Stimulated activated effector memory CD8-positive, alpha-beta T cell treated with anti-CD3 and anti-CD28 coated beads, Interleukin-12 subunit alpha, Interleukin-12 subunit beta, amount 100 ng/mL, for 72 hours (primary cell): ENCODE data around the gene UTS2R.
A peak's percentile ranks its signal among the peaks of the same experiment; 100 is the strongest.

Source experiments
- ATAC-seq: fragments of 150-1000 bp; cut with Tn5 transposase; 2 replicates; pipeline ENCODE4 v1.10.0; 2021
- DNase-seq, 2 donors: peaks; one replicate each; pipeline ENCODE4 v3.0.0; 2021 to 2022; ENCODE audit warnings: low spot score in 2 of 2
- H3K27ac Mint-ChIP-seq: one replicate; pipeline ENCODE4 v1.8.0; 2022; ENCODE audit warnings: mild to moderate bottlenecking, mixed read lengths
- H3K36me3 Mint-ChIP-seq: one replicate; pipeline ENCODE4 v1.8.0; 2022; ENCODE audit warnings: mild to moderate bottlenecking, mixed read lengths
- H3K4me1 Mint-ChIP-seq: one replicate; pipeline ENCODE4 v1.8.0; 2022; ENCODE audit warnings: mixed read lengths
- H3K4me3 Mint-ChIP-seq: one replicate; pipeline ENCODE4 v1.8.0; 2022; ENCODE audit warnings: mild to moderate bottlenecking, mixed read lengths
- H3K9me3 Mint-ChIP-seq: one replicate; pipeline ENCODE4 v1.8.0; 2022; ENCODE audit warnings: mixed read lengths

UTS2R gene

GRCh38 chr17:82371333-82372248 lies at the start of gene UTS2R:
UTS2R (plus strand) TSS chr17:82371765; CDS start chr17:82374325, 2,560 bp downstream.
- Mint-ChIP-seq H3K36me3 (no peaks in the 10 kb centered on the region), H3K27ac (no peak within 1 kb of the TSS), H3K9me3 (no peaks in the 10 kb centered on the region), H3K4me1 (peaks cover 17% of the 10 kb centered on the region), H3K4me3 (peak within 1 kb of the TSS; percentile 68)
- DNase-seq = no peak
- no peak for ATAC-seq

DNA sequence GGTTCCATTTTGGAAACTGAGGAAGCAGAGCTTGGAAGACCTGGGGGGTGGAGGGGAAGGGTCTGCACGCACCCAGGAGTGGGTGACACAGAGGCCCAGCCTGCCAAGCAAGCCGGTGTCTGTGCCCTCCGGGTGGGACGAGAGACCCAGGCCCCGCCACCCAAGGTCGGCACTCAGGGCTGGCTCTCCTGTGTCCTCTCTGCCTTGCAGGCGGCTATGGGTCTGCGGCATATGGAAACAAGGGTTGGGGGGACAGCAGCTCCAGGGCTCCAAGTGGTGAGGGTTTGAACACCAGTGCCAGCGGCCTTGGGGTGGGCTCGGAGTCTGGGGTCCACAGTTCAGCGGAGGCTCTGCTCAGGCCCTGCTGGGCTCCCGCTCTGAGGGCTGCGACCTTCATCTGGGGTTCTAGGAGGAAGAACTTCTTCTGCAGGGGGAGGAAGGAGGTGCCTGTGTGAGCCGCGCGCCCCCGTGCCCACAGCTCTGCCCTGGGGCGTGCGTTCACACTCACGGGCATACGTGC lies 49.6 kb upstream of the UTS2R start:
- DNase-seq (no peak), ATAC-seq (no peak)
- Mint-ChIP-seq H3K36me3 (peaks cover 30% of the 10 kb centered on the region), H3K4me3 (no peak overlapping the region), H3K27ac (peak overlapping the region; percentile 96), H3K9me3 (no peaks in the 10 kb centered on the region), H3K4me1 (peaks cover 42% of the 10 kb centered on the region)

DNA sequence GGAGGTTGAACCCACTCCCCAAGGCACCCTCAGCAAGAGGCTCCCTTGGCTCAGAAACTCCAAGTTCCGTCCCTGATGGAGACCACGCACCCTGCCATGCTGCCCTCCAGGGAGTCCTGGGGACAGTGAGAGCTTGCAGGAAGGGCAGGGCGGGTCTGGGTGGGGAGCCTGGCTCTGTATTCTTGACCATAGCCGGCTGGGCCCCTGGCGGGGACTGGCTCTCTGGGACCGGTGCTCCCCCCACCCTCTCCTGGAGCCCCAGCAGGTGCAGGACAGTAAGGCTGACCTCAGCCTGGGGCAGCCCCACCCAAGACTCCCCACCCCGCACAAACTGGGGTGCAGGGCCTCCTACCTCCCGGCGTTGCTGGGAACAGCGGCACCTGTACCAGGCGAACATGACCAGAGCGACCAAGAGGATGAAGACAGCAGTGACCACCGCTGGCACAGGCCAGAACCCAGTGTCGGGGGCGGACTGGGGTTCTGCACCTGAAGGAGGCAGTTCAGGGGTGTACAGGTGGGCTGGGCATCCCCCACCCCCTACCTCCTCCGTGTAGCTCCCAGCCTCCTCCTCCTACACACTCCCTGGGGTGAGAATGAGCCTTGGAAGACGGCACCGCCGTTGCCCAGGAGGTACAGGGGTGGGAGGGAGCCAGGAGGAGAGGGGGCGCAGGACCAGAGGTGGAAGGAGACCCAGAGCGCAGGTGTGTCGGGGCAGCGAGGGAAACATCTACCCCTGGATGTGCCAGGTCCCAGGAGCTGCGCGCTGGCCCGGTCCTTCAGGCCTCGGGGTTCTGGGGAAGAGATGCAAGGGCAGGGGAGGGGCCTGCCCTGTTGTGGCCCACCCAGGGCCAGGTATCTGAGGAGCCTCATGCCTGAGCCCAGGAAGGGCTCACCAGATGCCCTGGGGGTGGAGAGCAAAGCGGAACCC lies 48.8 kb upstream of the UTS2R start:
- peak overlapping the region; percentile 96 for H3K27ac Mint-ChIP-seq

GRCh38 chr17:82323514-82324234 lies 47.9 kb upstream of the UTS2R start:
- ATAC-seq (no peak), DNase-seq (no peak)
- peak overlapping the region; percentile 96 for H3K27ac Mint-ChIP-seq
- peaks cover 42% of the 10 kb centered on the region for H3K4me1 Mint-ChIP-seq
- H3K9me3 Mint-ChIP-seq = no peaks in the 10 kb centered on the region
- H3K4me3 Mint-ChIP-seq = no peak overlapping the region
- H3K36me3 Mint-ChIP-seq = peaks cover 24% of the 10 kb centered on the region

More for the DNA sequence above, 48.8 kb upstream of the UTS2R start:
- peaks cover 24% of the 10 kb centered on the region for H3K36me3 Mint-ChIP-seq
- no peak for ATAC-seq
- H3K4me1 Mint-ChIP-seq = peaks cover 42% of the 10 kb centered on the region
- no peaks in the 10 kb centered on the region for H3K9me3 Mint-ChIP-seq
- no peak for DNase-seq
- no peak overlapping the region for H3K4me3 Mint-ChIP-seq

DNA sequence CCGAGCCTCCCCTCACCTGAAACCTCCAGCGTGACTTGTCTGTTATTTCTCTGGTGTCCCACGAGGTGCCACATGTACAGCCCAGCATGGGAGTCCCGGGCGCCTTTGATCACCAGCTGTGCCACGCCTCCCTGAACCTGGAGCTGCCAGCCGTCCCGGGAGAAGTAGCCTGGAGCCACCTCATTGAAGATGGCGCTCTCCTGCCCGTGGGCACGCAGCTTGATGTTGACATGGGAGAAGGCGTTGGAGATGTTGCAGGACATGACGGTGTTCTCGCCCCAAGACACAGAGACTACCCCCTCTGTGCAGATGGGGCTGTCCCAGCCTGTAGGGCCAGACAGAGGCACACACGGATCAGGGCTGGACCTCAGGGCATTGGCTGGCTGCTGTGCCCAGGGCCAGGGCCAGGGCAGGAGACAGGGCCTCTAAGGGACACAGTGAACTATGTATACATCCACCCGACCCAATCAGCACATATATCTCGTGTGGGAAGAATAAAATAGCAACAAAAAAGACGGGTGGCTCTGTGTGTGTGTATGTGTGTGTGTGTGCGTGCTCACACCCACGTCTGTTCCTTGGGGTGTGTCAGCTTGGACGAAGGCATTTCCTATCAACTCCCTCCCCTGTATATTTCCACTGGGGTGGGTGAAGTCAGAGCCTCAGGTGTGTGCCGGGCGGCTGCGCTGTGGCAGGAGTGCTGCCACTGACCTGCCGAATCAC lies 46.8 kb upstream of the UTS2R start:
- no peak for DNase-seq
- H3K27ac Mint-ChIP-seq = peak overlapping the region; percentile 96
- ATAC-seq = peak; percentile 4
- H3K9me3 Mint-ChIP-seq = no peaks in the 10 kb centered on the region
- H3K4me3 Mint-ChIP-seq = no peak overlapping the region
- H3K36me3 Mint-ChIP-seq = peaks cover 24% of the 10 kb centered on the region
- peaks cover 42% of the 10 kb centered on the region for H3K4me1 Mint-ChIP-seq

DNA sequence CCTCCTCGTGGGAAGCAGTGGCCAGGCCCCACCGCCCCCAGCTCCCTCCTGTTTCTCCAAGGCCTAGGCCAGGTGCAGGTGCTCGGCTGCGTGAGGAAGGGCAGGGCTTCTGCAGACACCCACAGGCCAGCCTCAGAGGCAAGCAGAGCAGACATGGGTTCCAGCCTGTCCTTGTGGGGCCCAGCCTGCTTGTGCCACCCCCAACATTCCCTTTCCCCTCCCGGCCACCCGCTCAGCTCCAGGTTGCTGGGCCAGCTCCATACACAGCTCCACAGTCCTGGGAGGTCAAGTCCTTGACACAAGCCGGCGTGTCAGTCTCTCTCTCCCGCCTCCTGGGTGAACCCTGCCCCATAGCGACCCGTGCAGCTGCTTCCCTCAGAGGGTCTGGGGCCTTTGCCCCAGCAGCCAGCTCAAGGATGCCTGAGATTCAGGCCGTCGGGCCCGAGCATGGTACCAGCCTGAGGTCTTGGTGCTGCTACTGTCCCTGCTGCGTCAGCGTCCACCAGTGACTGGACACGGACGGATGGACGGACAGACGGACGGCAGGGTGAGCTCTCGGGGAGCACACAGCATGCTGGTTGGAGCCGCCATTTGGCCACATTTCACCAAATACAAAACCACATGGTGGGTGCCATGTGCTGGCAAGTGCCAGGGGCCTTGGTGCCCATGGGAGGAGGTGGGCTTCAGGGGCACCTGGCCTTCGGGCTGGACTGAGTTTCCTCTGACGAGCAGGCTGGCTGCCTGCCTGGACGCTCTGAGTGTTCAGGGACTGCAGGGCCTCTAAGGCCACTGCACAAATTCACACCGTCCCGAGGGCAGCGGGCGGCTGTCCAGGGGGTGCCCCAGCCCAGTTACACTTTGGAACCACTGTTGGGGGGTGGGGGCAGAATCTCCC lies 46.0 kb upstream of the UTS2R start:
- Mint-ChIP-seq H3K36me3 (peaks cover 24% of the 10 kb centered on the region), H3K27ac (no peak overlapping the region), H3K9me3 (no peaks in the 10 kb centered on the region), H3K4me1 (peaks cover 40% of the 10 kb centered on the region), H3K4me3 (no peak overlapping the region)
- no peak for DNase-seq
- ATAC-seq = no peak

- ATAC-seq (no peak), DNase-seq (no peak)
- peaks cover 15% of the 10 kb centered on the region for H3K36me3 Mint-ChIP-seq
- no peak overlapping the region for H3K4me3 Mint-ChIP-seq
- no peaks in the 10 kb centered on the region for H3K9me3 Mint-ChIP-seq
- peak overlapping the region; percentile 48 for H3K27ac Mint-ChIP-seq
- H3K4me1 Mint-ChIP-seq = peaks cover 33% of the 10 kb centered on the region
These were observed 44.3 kb upstream of the UTS2R start for GRCh38 chr17:82327289-82327688.

DNA sequence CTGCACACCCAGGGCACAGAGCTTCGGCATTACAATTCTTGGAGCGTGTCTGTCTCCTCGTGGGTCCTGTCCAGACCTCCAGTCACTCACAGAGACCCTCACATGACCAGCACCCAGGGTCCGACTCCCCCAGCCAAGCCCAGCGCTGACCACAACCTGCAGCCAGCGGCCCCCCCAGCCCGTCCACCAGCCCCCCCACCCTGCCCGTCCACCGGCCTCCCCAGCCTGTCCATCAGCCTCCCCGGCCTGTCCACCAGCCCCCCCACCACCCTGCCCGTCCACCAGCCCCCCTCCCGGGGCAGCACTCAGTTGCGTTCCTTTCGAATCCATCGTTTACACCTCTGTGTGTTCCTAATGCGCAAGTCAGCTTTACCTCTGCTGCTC lies 43.8 kb upstream of the UTS2R start:
- peak overlapping the region; percentile 48 for H3K27ac Mint-ChIP-seq
- no peak for DNase-seq
- H3K36me3 Mint-ChIP-seq = peaks cover 15% of the 10 kb centered on the region
- no peak overlapping the region for H3K4me3 Mint-ChIP-seq
- no peak for ATAC-seq
- H3K4me1 Mint-ChIP-seq = peaks cover 33% of the 10 kb centered on the region
- H3K9me3 Mint-ChIP-seq = no peaks in the 10 kb centered on the region

GRCh38 chr17:82328141-82328993 lies 43.2 kb upstream of the UTS2R start:
- ATAC-seq = no peak
- Mint-ChIP-seq H3K4me3 (no peak overlapping the region), H3K9me3 (no peaks in the 10 kb centered on the region), H3K4me1 (peaks cover 31% of the 10 kb centered on the region), H3K27ac (no peak overlapping the region), H3K36me3 (peaks cover 15% of the 10 kb centered on the region)
- no peak for DNase-seq

DNA sequence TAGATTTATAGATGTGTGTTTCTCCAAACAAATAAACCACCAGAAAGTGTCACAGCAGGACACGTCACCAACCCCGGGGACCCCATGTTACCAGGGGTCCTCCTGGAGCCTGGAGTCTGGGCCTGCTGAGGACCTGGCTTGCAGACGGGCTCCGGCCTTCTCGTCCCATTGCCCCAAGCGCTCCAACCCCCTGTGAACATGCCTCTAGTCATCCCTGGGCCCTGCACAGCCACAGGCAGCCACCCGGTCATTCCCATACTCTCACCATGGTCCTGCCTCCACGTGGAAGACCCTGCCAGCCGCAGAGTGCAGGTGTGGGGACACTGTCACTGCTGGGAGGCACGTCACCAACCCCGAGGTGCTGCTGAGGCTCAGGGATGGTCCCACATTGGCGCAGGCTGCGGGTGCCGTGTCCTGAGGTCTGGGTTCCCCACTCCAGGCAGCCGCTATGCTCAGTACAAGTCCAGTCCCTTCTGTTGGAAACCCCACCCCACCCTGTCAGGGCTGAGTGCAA lies 42.5 kb upstream of the UTS2R start:
- H3K4me1 Mint-ChIP-seq = peaks cover 25% of the 10 kb centered on the region
- no peak for DNase-seq
- H3K4me3 Mint-ChIP-seq = no peak overlapping the region

DNA sequence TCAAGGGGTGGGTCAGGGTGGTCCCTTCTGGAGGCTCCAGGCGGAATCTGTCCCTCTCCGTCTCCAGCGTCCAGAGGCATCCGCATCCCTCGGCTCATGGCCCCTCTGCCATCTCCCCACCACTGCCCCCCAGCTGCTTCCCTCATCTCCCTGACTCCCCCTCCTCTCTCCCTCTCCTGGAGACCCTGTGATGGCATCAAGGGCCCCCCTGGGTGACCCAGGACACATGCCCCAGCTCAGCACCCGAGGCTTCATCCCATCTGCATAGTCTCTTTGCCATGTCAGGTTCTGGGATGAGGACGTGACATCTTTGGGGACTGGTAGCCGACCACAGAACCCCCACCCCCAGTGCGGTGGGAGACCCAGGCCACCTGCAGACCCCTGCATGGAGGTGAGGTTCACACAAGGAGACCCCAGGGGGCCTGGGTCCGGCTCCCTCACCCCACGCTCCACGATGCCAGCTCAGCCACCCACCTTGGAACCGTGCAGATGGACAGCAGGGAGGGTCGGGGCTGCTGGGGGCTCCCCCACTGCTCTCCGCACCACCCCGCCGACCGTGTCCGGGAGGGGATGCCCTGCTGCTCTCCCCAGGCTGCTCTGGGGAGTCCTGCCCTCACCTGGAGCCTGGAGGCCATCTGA lies 41.8 kb upstream of the UTS2R start:
- DNase-seq (no peak), ATAC-seq (no peak)
- peaks cover 10% of the 10 kb centered on the region for H3K36me3 Mint-ChIP-seq
- no peaks in the 10 kb centered on the region for H3K9me3 Mint-ChIP-seq
- H3K4me3 Mint-ChIP-seq = no peak overlapping the region
- H3K27ac Mint-ChIP-seq = no peak overlapping the region
- peaks cover 27% of the 10 kb centered on the region for H3K4me1 Mint-ChIP-seq

More for the DNA sequence above, 42.5 kb upstream of the UTS2R start:
- Mint-ChIP-seq H3K9me3 (no peaks in the 10 kb centered on the region), H3K27ac (no peak overlapping the region), H3K36me3 (peaks cover 15% of the 10 kb centered on the region)
- no peak for ATAC-seq
